A549 (cell line): Measurements from ENCODE around the gene SLC5A3. TPM values are rescaled to one million over a fixed set of nuclear protein-coding genes. Genes with fewer than 3 reads are reported as not detected.
A peak's percentile ranks its signal among the peaks of the same experiment; 100 is the strongest.

ENCODE experiments used
- ATAC-seq, 2 experiments: fragments of 200-7000 bp in 1 of 2; fragments of >200 bp in 1 of 2; cut with Nextera tagmentation in 1 of 2; cut with Tn5 transposase in 1 of 2; 3 replicates each; pipeline versions ENCODE4 v1.8.0 to v1.9.1; 2018 to 2020; ENCODE audit warnings: mild to moderate bottlenecking in 1 of 2, moderate library complexity in 1 of 2
- CTCF ChIA-PET: fragments of 300-600 bp; sonication (Branson Sonifier 250); formaldehyde crosslinking; extraction: SDS; loops from one replicate; lab custom pipeline; 2021; ENCODE audit warnings: antibody characterized with exemption, inconsistent platforms; lab: Yijun Ruan, JAX
- POLR2A ChIA-PET: fragments of 350-600 bp; formaldehyde crosslinking; extraction: SDS; loops from one replicate; lab custom pipeline; 2021; ENCODE audit warnings: antibody characterized with exemption, inconsistent platforms; lab: Yijun Ruan, JAX
- DNase-seq, 2 experiments: peaks; one replicate each; pipeline versions ENCODE4 v3.0.0 to v3.0.0-alpha.2; 2011 to 2016; ENCODE audit warnings: low read depth in 1 of 2, low spot score in 1 of 2
- FAIRE-seq: peaks from 2 replicates; lab custom pipeline; 2011; peaks lifted over from hg19 to GRCh38; lab: Jason Lieb, UNC
- H3K27ac ChIP-seq, 2 experiments: fragments of >200 bp; sonication (Bioruptor Twin); formaldehyde crosslinking; 3 replicates each; pipeline ENCODE4 v1.5.1; 2016 to 2017
- H3K4me1 ChIP-seq: fragments of >200 bp; sonication (Bioruptor Twin); formaldehyde crosslinking; 3 replicates; pipeline ENCODE4 v1.6.1; 2016
- H3K4me2 ChIP-seq: fragments of >200 bp; sonication (Bioruptor Twin); formaldehyde crosslinking; 3 replicates; pipeline ENCODE4 v1.6.1; 2016
- H3K4me3 ChIP-seq: fragments of >200 bp; sonication (Bioruptor Twin); formaldehyde crosslinking; 3 replicates; pipeline ENCODE4 v1.5.1; 2016
- H3K9me3 ChIP-seq: fragments of >200 bp; sonication (Bioruptor Twin); formaldehyde crosslinking; 3 replicates; pipeline ENCODE4 v1.6.1; 2016
- CBX8 ChIP-seq: fragments of 200-600 bp; sonication (generic); IDR thresholded peaks from 2 replicates; pipeline ENCODE4 v1.6.1; 2016
- CTCF ChIP-seq: fragments of >200 bp; sonication (Bioruptor Twin); formaldehyde crosslinking; IDR thresholded peaks from 3 replicates; pipeline ENCODE4 v1.5.1; 2016
- E2F6 ChIP-seq: IDR thresholded peaks from 2 replicates; pipeline ENCODE4 v1.6.1; 2012; ENCODE audit warnings: low read depth, borderline replicate concordance
- ESRRA ChIP-seq: fragments of 150-350 bp; IDR thresholded peaks from 2 replicates; pipeline ENCODE4 v1.6.1; 2014; ENCODE audit warnings: mild to moderate bottlenecking, low read length, borderline replicate concordance
- GATA3 ChIP-seq: IDR thresholded peaks from 2 replicates; pipeline ENCODE4 v1.6.1; 2012; ENCODE audit warnings: borderline replicate concordance
- HEYL ChIP-seq: fragments of 250-450 bp; sonication (Bioruptor Pico); IDR thresholded peaks from 2 replicates; pipeline ENCODE4 v1.8.0; 2021; ENCODE audit warnings: mild to moderate bottlenecking, moderate library complexity
- HOXA7 ChIP-seq: fragments of 250-450 bp; sonication (Bioruptor Pico); IDR thresholded peaks from 2 replicates; pipeline ENCODE4 v1.5.0; 2020; ENCODE audit warnings: mild to moderate bottlenecking, moderate library complexity
- KDM1A ChIP-seq: fragments of 200-600 bp; sonication (generic); IDR thresholded peaks from 2 replicates; pipeline ENCODE4 v1.6.1; 2016; ENCODE audit warnings: low read depth, mild to moderate bottlenecking
- MYC ChIP-seq: IDR thresholded peaks from 2 replicates; pipeline ENCODE4 v1.6.1; 2012; ENCODE audit warnings: mild to moderate bottlenecking, inconsistent platforms, low read length, improper control_type of control experiment, borderline replicate concordance
- NFE2L2 ChIP-seq: fragments of 150-350 bp; conservative IDR thresholded peaks from 2 replicates; pipeline ENCODE4 v1.6.1; 2014; ENCODE audit warnings: low read length
- PBX3 ChIP-seq: IDR thresholded peaks from 2 replicates; pipeline ENCODE4 v1.6.1; 2012
- POLR2A ChIP-seq: IDR thresholded peaks from 2 replicates; pipeline ENCODE4 v1.6.1; 2012; ENCODE audit warnings: mild to moderate bottlenecking, low read length
- RAD21 ChIP-seq, 2 experiments: fragments of >200 bp in 1 of 2; sonication (Bioruptor Twin) in 1 of 2; formaldehyde crosslinking in 1 of 2; IDR thresholded peaks in 1 of 2; conservative IDR thresholded peaks in 1 of 2; 2 replicates in 1 of 2; 3 replicates in 1 of 2; pipeline ENCODE4 v1.6.1; 2012 to 2018; ENCODE audit warnings: inconsistent platforms in 1 of 2
- RARB ChIP-seq: fragments of 250-450 bp; sonication (Bioruptor Pico); IDR thresholded peaks from 2 replicates; pipeline ENCODE4 v1.8.0; 2021; ENCODE audit warnings: mild to moderate bottlenecking, moderate library complexity
- REST ChIP-seq: fragments of 200-600 bp; sonication (generic); IDR thresholded peaks from 2 replicates; pipeline ENCODE4 v1.6.1; 2016; ENCODE audit warnings: antibody characterized with exemption, mild to moderate bottlenecking, moderate library complexity
- SMC3 ChIP-seq: fragments of >200 bp; sonication (Bioruptor Twin); formaldehyde crosslinking; IDR thresholded peaks from 3 replicates; pipeline ENCODE4 v1.6.1; 2018; ENCODE audit warnings: inconsistent platforms
- USF2 ChIP-seq: fragments of 450-650 bp; IDR thresholded peaks from 2 replicates; pipeline ENCODE4 v1.6.1; 2014; ENCODE audit warnings: antibody characterized with exemption
- ZNF302 ChIP-seq: fragments of 250-450 bp; sonication (Bioruptor Pico); IDR thresholded peaks from 2 replicates; pipeline ENCODE4 v1.9.0; 2021; ENCODE audit warnings: inconsistent platforms, mild to moderate bottlenecking, moderate library complexity
- WGBS: methylation state at CpG from one replicate; pipeline ENCODE4 v1.1.6; 2017; ENCODE audit errors: missing lambda C conversion rate; 5-methylcytosine and 5-hydroxymethylcytosine counted together
- polyA plus RNA-seq, 4 experiments: library from polyadenylated mRNA; depleted of rRNA in 3 of 4; stranded (reverse); fragments of >200 nt; fragmentation: RNase III in 1 of 4; extraction: RNeasy Plus Mini Kit Qiagen cat#74134 plus additional on column Dnase treatment in 1 of 4; gene quantifications; 2 replicates in 3 of 4; 3 replicates in 1 of 4; pipeline ENCODE4 v1.2.3, GENCODE V29; 2011 to 2017

Gene SLC5A3
- polyA plus RNA-seq, 2 of the 4 experiments (the other 2 are of a cell fraction), result 7.2 to 7.7 TPM

- TF ChIP-seq CBX8 (no peak), RARB (CRISPR knock-in tag) (no peak)
Measured at GRCh38 chr21:34054259-34054658, 19.1 kb upstream of the SLC5A3 start (continued).

- POLR2A ChIA-PET, result interaction anchor here (0.6 kb wide), 1 partner anchor 28 kb away, joined by 3 read pairs; no protein-coding TSS in a partner anchor
- CTCF ChIA-PET, result interaction anchor here (1.1 to 1.2 kb wide), 2 partner anchors 8 to 18 kb away, joined by 3 read pairs; partner anchors contain the start of genes MRPS6 and SLC5A3
- 79% methylated on average over 5 of the region's 5 CpGs for WGBS
Measured at GRCh38 chr21:34055615-34056014, 17.8 kb upstream of the SLC5A3 start.

GRCh38 chr21:34061983-34062382 is 11.4 kb upstream of the SLC5A3 start:
- Histone ChIP-seq H3K4me2 (no peak overlapping the region), H3K4me3 (no peak overlapping the region), H3K27ac (no peak overlapping the region), H3K9me3 (no peaks in the 10 kb centered on the region), H3K4me1 (no peaks in the 10 kb centered on the region)
- DNase-seq (peak in 1 of 2 experiments; percentile 27), ATAC-seq (peak in 1 of 2 experiments; percentile 71; a peak in 3 of 6 replicates), FAIRE-seq (no peak)
- POLR2A ChIA-PET, result no interaction called here
- CTCF ChIA-PET, result interaction anchor here (4.1 kb wide), 1 partner anchor 138 kb away, joined by 10 read pairs; no protein-coding TSS in a partner anchor
- 0 out of 2 replicates have a peak, but pooled peaks have one; percentile 9 for TF ChIP-seq USF2
- no peak for TF ChIP-seq E2F6
- no peak for TF ChIP-seq HEYL (CRISPR knock-in tag)
- no peak for TF ChIP-seq REST
- 45% methylated on average over 3 of the region's 3 CpGs for WGBS

More at GRCh38 chr21:34055615-34056014, 17.8 kb upstream of the SLC5A3 start:
- ATAC-seq, result no peak
- TF ChIP-seq POLR2A, result no peak
- TF ChIP-seq PBX3, result no peak
- no peak for TF ChIP-seq NFE2L2
- TF ChIP-seq, all 56 proteins: peak for 0
- Histone ChIP-seq H3K4me1 (no peaks in the 10 kb centered on the region), H3K4me3 (no peak overlapping the region), H3K4me2 (no peak overlapping the region), H3K9me3 (no peaks in the 10 kb centered on the region), H3K27ac (no peak overlapping the region)
- FAIRE-seq (no peak), DNase-seq (no peak)

GRCh38 chr21:34065027-34065426 is 8.4 kb upstream of the SLC5A3 start:
- Histone ChIP-seq H3K4me3 (no peak overlapping the region), H3K4me1 (no peaks in the 10 kb centered on the region)
- no peak for FAIRE-seq
- ATAC-seq, result no peak
- TF ChIP-seq CBX8, result no peak
- no peak for TF ChIP-seq POLR2A
- no peak for TF ChIP-seq HEYL (CRISPR knock-in tag)
- TF ChIP-seq GATA3, result no peak
- no peak for TF ChIP-seq KDM1A
- no peak for TF ChIP-seq ESRRA
- TF ChIP-seq HOXA7 (CRISPR knock-in tag), result no peak
- no peak for TF ChIP-seq MYC
- TF ChIP-seq USF2, result no peak
- no peak for TF ChIP-seq RAD21 (conservative IDR thresholded peaks at IDR 0.05 in 1 of 2, IDR thresholded peaks at IDR 0.05 in 1 of 2)
- no peak for TF ChIP-seq CTCF
- no peak for TF ChIP-seq SMC3
- no peak for TF ChIP-seq ZNF302 (CRISPR knock-in tag)
- TF ChIP-seq, all 56 proteins: peak for 0
- ChIA-PET POLR2A (no interaction called here), CTCF (interaction anchor here (1.0 to 4.1 kb wide), 2 partner anchors 141 to 284 kb away, joined by 4 to 10 read pairs; no protein-coding TSS in a partner anchor)
- Histone ChIP-seq H3K9me3 (no peaks in the 10 kb centered on the region), H3K27ac (no peak overlapping the region), H3K4me2 (no peak overlapping the region)
- whole genome bisulfite sequencing, result 61% methylated on average over 3 of the region's 3 CpGs
- DNase-seq, result no peak
